Karpas-422 (cell line): Measurements from ENCODE around the gene CNTNAP2. TPM values are rescaled to one million over a fixed set of nuclear protein-coding genes. Genes with fewer than 3 reads are reported as not detected.

Experiments used
- DNase-seq: peaks from one replicate; pipeline ENCODE4 v3.0.0-alpha.2; 2015
- H2AFZ ChIP-seq: fragments of 200-600 bp; sonication (generic); 2 replicates; pipeline ENCODE4 v1.6.1; 2014; ENCODE audit warnings: antibody characterized with exemption, low read length, mixed read lengths
- H3K27ac ChIP-seq: fragments of 200-600 bp; sonication (generic); 2 replicates; pipeline ENCODE4 v1.5.1; 2014; ENCODE audit warnings: mild to moderate bottlenecking, low read length, moderate library complexity
- H3K27me3 ChIP-seq: fragments of 200-600 bp; sonication (generic); 2 replicates; pipeline ENCODE4 v1.6.1; 2014; ENCODE audit warnings: low read length, mixed read lengths
- H3K36me3 ChIP-seq: fragments of 200-600 bp; sonication (generic); 2 replicates; pipeline ENCODE4 v1.6.1; 2014; ENCODE audit warnings: low read length, mixed read lengths; ENCODE audit not compliant: insufficient read depth
- H3K4me1 ChIP-seq: fragments of 200-600 bp; sonication (generic); 2 replicates; pipeline ENCODE4 v1.6.1; 2014; ENCODE audit warnings: mild to moderate bottlenecking, low read length, mixed read lengths
- H3K4me2 ChIP-seq: fragments of 200-600 bp; sonication (generic); 2 replicates; pipeline ENCODE4 v1.6.1; 2014; ENCODE audit warnings: low read length, low read depth, mild to moderate bottlenecking; ENCODE audit not compliant: poor library complexity, severe bottlenecking
- H3K4me3 ChIP-seq: fragments of 200-600 bp; sonication (generic); 2 replicates; pipeline ENCODE4 v1.5.1; 2014; ENCODE audit warnings: mild to moderate bottlenecking, antibody characterized with exemption, low read length, mixed read lengths
- H3K79me2 ChIP-seq: fragments of 200-600 bp; sonication (generic); 2 replicates; pipeline ENCODE4 v1.6.1; 2014; ENCODE audit warnings: mild to moderate bottlenecking, low read length, mixed read lengths
- H3K9ac ChIP-seq: fragments of 200-600 bp; sonication (generic); 2 replicates; pipeline ENCODE4 v1.6.0; 2014; ENCODE audit warnings: low read length
- H3K9me2 ChIP-seq: fragments of 200-600 bp; sonication (generic), shearing (Covaris generic); replicated peaks from 2 replicates; pipeline ENCODE4 v1.6.0; 2014; ENCODE audit warnings: mild to moderate bottlenecking, low read length, moderate library complexity; ENCODE audit not compliant: insufficient read depth
- H3K9me3 ChIP-seq: fragments of 300-700, 200-600 bp; sonication (generic); 2 replicates; pipeline ENCODE4 v1.6.1; 2014; ENCODE audit warnings: low read length, mixed read lengths
- H4K20me1 ChIP-seq: fragments of 200-600 bp; sonication (generic); 2 replicates; pipeline ENCODE4 v1.6.1; 2014; ENCODE audit warnings: mild to moderate bottlenecking, antibody characterized with exemption, low read length, low read depth; ENCODE audit not compliant: insufficient read depth
- total RNA-seq: library from RNA; depleted of rRNA; stranded (reverse); fragments of >200 nt; shearing (Covaris generic); gene quantifications from 2 replicates; pipeline ENCODE4 v1.2.3, GENCODE V29; 2014; ENCODE audit warnings: low replicate concordance

The CNTNAP2 gene
- total RNA-seq, 1 experiment from 2014 or later = not detected

DNA sequence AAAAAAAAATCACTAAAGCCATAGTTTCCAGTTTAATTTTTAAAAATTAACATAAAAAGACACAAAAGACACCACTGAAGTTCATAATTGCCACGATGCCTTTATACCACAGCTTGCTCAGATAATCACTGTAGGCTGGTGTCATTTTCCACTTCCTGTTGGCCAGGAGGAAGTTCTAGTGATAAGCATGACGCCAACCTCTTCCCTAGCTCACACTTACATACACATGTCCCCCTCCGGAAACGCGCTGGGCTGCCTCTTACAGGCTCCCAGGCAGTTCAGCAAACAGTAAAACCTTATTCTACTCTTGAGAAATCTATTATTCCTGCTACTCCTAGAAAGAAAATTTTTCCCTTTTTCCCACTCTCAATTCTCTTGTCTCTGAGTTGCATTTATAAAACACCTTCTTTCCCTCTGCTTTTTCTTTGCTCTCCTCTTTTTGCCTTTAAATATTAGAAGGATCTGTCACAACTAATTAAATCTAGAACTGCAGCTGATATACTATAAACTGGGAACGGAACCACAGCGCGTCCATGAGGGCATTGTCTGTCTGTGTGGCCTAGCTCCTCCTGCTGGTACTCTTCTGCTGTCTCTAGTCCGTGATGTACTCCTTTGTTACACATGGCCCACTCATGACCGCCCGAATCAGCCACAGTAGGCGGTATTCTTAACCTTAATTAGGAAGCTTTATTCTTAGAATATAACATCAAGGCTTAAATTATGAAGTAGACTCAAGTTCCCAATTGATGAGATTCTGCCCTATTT is 664.9 kb downstream of the CNTNAP2 start:
- H3K9ac ChIP-seq = no peak overlapping the region
- peaks cover 2% of the 10 kb centered on the region for H3K9me3 ChIP-seq
- H3K79me2 ChIP-seq = no peaks in the 10 kb centered on the region
- H3K4me1 ChIP-seq = no peaks in the 10 kb centered on the region
- H3K4me3 ChIP-seq = no peak overlapping the region
- no peaks in the 10 kb centered on the region for H3K36me3 ChIP-seq
- H4K20me1 ChIP-seq = no peaks in the 10 kb centered on the region
- H3K27me3 ChIP-seq = no peaks in the 10 kb centered on the region
- no peak overlapping the region for H2AFZ ChIP-seq
- H3K27ac ChIP-seq = no peak overlapping the region
- no peak for DNase-seq
- no peaks in the 10 kb centered on the region for H3K9me2 ChIP-seq
- H3K4me2 ChIP-seq = no peak overlapping the region

DNA sequence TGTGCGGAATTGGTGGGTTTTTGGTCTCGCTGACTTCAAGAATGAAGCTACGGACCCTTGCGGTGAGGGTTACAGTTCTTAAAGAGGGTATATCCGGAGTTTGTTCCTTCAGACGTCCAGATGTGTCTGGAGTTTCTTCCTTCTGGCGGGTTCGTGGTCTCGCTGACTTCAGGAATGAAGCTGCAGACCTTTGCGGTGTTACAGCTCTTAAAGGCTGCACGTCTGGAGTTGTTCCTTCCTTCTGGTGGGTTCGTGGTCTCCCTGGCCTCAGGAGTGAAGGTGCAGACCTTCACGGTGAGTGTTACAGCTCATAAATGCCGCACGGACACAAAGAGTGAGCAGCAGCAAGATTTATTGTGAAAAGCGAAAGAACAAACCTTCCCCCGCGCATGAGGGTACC is 670.7 kb downstream of the CNTNAP2 start:
- H3K79me2 ChIP-seq = no peaks in the 10 kb centered on the region
- peaks cover 25% of the 10 kb centered on the region for H3K9me3 ChIP-seq
- H2AFZ ChIP-seq = no peak overlapping the region
- no peaks in the 10 kb centered on the region for H4K20me1 ChIP-seq
- H3K9ac ChIP-seq = no peak overlapping the region
- no peak overlapping the region for H3K4me2 ChIP-seq
- H3K4me1 ChIP-seq = no peaks in the 10 kb centered on the region
- no peaks in the 10 kb centered on the region for H3K27me3 ChIP-seq
- no peaks in the 10 kb centered on the region for H3K9me2 ChIP-seq
- H3K27ac ChIP-seq = no peak overlapping the region
- H3K36me3 ChIP-seq = no peaks in the 10 kb centered on the region
- H3K4me3 ChIP-seq = no peak overlapping the region
- DNase-seq = no peak

DNA sequence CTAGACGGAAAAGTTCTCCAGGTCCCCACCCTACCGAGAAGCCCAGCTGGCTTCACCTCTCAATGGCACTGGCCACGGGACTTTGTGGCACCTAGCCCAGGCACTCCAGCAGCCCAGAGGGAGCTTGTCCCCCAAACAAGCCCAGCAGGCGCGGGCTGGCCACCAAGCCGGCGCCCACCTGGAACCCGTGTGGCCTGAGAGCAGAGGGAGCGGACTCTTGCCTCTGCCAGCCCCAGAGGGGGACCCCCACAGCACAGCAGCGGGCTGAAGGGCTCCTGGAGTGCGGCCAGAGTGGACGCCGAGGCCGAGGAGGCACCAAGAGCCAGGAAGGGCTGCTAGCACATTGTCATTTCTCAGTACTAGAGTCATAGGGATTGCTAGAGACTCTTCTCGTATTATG is 671.4 kb downstream of the CNTNAP2 start:
- H3K9me2 ChIP-seq = no peaks in the 10 kb centered on the region
- DNase-seq = no peak

DNA sequence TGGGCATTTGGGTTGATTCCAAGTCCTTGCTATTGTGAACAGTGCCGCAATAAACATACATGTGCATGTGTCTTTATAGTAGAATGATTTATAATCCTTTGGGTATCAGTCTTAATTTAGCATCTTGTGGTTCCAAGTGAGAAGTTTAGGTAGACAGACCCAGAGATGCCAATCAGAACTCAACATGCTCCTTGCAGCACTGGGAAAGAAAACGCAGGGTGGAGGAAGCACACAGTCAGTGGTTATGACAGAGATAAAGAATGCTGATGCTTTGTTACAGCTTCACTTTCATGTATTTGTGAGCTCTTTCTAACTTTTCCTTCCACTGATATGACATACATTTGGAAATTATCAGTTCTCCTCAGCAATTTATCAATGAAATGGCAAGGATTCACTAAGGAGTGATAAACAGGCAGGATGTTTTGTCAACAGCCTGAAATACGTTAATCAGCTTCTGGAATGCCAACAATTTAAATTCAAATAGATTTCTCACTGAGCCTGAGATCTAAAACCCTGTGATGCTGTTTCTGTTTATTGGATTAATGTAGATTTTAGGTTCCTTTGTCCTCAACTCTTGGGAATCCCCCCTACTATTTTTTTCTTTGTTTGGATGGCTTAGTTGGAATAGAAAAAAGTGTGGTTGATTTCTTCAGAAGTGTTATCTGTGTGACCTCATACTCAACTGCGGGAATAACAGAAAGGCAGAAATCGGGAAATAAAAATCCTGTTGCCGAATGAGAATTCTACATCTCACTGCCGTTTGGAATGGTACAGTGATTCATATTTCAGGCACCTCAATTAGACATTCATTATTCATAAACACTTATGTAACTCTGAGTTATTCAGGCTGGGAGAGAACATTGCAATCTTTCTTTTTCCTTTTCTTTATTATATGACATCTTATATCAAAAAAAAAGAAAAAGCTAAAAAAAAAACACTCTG is 675.0 kb downstream of the CNTNAP2 start:
- H3K4me3 ChIP-seq = no peak overlapping the region
- no peaks in the 10 kb centered on the region for H3K36me3 ChIP-seq
- no peaks in the 10 kb centered on the region for H3K27me3 ChIP-seq
- no peak for DNase-seq
- no peaks in the 10 kb centered on the region for H4K20me1 ChIP-seq
- H3K4me2 ChIP-seq = no peak overlapping the region
- H3K9ac ChIP-seq = no peak overlapping the region
- no peaks in the 10 kb centered on the region for H3K79me2 ChIP-seq
- H3K27ac ChIP-seq = no peak overlapping the region
- no peaks in the 10 kb centered on the region for H3K4me1 ChIP-seq
- no peaks in the 10 kb centered on the region for H3K9me2 ChIP-seq
- peaks cover 40% of the 10 kb centered on the region for H3K9me3 ChIP-seq
- H2AFZ ChIP-seq = no peak overlapping the region

More for the DNA sequence above, 671.4 kb downstream of the CNTNAP2 start:
- H4K20me1 ChIP-seq = no peaks in the 10 kb centered on the region
- H3K4me3 ChIP-seq = no peak overlapping the region
- no peaks in the 10 kb centered on the region for H3K79me2 ChIP-seq
- no peak overlapping the region for H3K9ac ChIP-seq
- no peak overlapping the region for H3K27ac ChIP-seq
- no peak overlapping the region for H2AFZ ChIP-seq
- H3K4me1 ChIP-seq = no peaks in the 10 kb centered on the region
- H3K36me3 ChIP-seq = no peaks in the 10 kb centered on the region
- H3K4me2 ChIP-seq = no peak overlapping the region
- peaks cover 28% of the 10 kb centered on the region for H3K9me3 ChIP-seq
- H3K27me3 ChIP-seq = no peaks in the 10 kb centered on the region

DNA sequence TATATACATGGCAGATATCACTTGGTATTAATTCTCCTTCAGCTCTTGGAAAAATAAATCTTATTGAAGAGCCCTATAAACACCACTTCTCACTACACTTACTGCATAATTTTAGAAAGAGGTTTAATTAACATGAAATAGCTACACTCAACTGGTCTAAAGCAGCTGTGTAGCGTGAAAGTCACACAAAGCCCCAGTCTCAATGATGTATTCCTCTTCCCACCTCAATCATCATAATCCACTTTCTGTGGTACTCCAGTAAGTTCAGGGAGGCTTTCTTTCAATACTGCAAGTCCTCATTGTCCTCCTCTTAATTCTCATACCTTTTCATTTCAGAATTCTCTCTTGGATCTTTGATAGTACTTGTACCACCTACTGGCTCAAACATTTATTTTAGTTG is 688.0 kb downstream of the CNTNAP2 start:
- DNase-seq = no peak
- no peaks in the 10 kb centered on the region for H3K27me3 ChIP-seq

DNA sequence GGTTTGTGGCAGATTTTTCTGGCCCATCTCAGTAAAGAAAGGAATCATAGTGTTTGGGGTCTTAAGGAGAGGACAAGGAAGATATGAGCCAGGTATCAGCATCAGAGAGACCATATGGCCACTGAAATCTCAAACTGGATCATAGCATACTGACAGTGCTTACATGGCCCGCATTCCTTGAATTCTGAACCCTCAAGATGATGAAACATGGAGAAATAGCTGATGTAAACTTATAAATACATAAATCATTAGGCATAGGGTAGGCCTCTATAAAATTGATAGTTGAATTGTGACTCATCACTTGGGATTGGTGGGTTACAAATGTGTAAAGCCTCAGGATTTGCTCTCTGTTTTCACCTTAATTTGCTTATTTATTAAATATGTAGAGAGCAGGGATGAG is 688.5 kb downstream of the CNTNAP2 start:
- Histone ChIP-seq H3K9ac (no peak overlapping the region), H3K4me3 (no peak overlapping the region), H3K79me2 (no peaks in the 10 kb centered on the region), H3K4me2 (no peak overlapping the region), H3K9me3 (peaks cover 15% of the 10 kb centered on the region), H3K4me1 (no peaks in the 10 kb centered on the region), H3K27me3 (no peaks in the 10 kb centered on the region), H3K36me3 (no peaks in the 10 kb centered on the region), H2AFZ (no peak overlapping the region), H3K27ac (no peak overlapping the region), H3K9me2 (no peaks in the 10 kb centered on the region), H4K20me1 (no peaks in the 10 kb centered on the region)
- no peak for DNase-seq

More for the DNA sequence above, 688.0 kb downstream of the CNTNAP2 start:
- Histone ChIP-seq H3K36me3 (no peaks in the 10 kb centered on the region), H3K4me2 (no peak overlapping the region), H4K20me1 (no peaks in the 10 kb centered on the region), H2AFZ (no peak overlapping the region), H3K79me2 (no peaks in the 10 kb centered on the region), H3K4me1 (no peaks in the 10 kb centered on the region), H3K27ac (no peak overlapping the region), H3K4me3 (no peak overlapping the region), H3K9me3 (peaks cover 15% of the 10 kb centered on the region), H3K9me2 (no peaks in the 10 kb centered on the region), H3K9ac (no peak overlapping the region)

DNA sequence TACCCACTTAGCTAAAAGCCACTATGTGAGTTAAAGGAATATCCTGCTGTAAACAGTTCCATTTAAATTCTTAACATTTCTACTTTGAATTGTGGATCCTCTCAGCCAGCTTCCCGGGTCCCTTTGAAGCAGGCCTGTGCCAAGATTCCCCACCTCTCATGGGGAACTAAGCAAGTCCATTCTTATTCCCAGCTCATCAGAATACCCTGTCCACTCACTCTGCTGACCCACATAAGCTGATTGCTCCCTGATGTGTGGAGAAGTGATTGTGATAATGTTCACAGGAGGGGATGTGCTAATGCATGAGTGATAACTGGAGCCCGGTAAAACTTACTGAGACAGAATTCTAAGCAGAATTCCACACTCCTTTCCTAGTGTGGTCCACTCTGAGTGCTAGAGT is 709.7 kb downstream of the CNTNAP2 start:
- no peak overlapping the region for H3K9ac ChIP-seq
- no peak overlapping the region for H3K4me3 ChIP-seq
- H3K4me2 ChIP-seq = no peak overlapping the region
- DNase-seq = no peak
- no peaks in the 10 kb centered on the region for H3K27me3 ChIP-seq
- H3K79me2 ChIP-seq = no peaks in the 10 kb centered on the region
- H3K9me3 ChIP-seq = peaks cover 26% of the 10 kb centered on the region; the same call in 1 of the 2 replicates
- no peaks in the 10 kb centered on the region for H3K9me2 ChIP-seq
- H4K20me1 ChIP-seq = no peaks in the 10 kb centered on the region
- H3K27ac ChIP-seq = no peak overlapping the region
- no peaks in the 10 kb centered on the region for H3K36me3 ChIP-seq
- no peaks in the 10 kb centered on the region for H3K4me1 ChIP-seq
- H2AFZ ChIP-seq = no peak overlapping the region

DNA sequence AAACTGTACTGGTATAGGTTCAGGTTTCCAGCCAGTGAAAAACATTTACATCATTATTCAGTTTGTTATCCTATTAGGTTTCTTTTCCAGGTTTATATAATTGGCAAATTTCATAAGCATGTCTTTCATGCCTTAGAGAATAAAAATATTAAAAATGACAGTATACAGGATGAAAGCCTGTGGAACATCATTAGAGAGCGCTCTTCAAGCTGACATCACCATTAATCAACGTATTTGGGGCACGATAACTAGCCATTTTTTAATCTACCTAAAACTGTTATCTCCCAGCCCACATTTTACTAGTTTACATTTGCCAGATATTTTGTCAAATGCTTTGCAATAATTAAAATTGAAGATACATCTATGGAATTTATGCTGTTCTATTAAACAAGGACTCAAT is 714.1 kb downstream of the CNTNAP2 start:
- Histone ChIP-seq H2AFZ (no peak overlapping the region), H3K9me2 (no peaks in the 10 kb centered on the region), H3K4me1 (no peaks in the 10 kb centered on the region), H3K79me2 (no peaks in the 10 kb centered on the region), H3K9ac (no peak overlapping the region), H3K27ac (no peak overlapping the region), H4K20me1 (no peaks in the 10 kb centered on the region), H3K9me3 (peaks cover 31% of the 10 kb centered on the region), H3K4me3 (no peak overlapping the region), H3K36me3 (no peaks in the 10 kb centered on the region), H3K4me2 (no peak overlapping the region), H3K27me3 (no peaks in the 10 kb centered on the region)
- DNase-seq = no peak
